Testis (tissue), 3 donors: Measurements from ENCODE around the gene ANO9. TPM values are rescaled to one million over a fixed set of nuclear protein-coding genes. Genes with fewer than 3 reads are reported as not detected.
"Not testable (repeated sequence)": the region's sequence is repeated elsewhere in the genome, so short reads cannot be mapped to it uniquely, and the experiment has no call there.

Experiments
- DNase-seq: peaks from one replicate; pipeline ENCODE4 v3.0.0-alpha.2; 2019
- H3K27ac ChIP-seq, 2 donors: fragments of 200-600 bp; sonication (generic); one replicate each; pipeline ENCODE4 v1.5.1; 2019
- H3K27me3 ChIP-seq: fragments of 200-600 bp; sonication (generic); one replicate; pipeline ENCODE4 v1.5.1; 2019
- H3K36me3 ChIP-seq: fragments of 200-600 bp; sonication (generic); one replicate; pipeline ENCODE4 v1.5.1; 2017; ENCODE audit warnings: low read depth; ENCODE audit errors: missing control alignments
- H3K4me1 ChIP-seq: fragments of 200-600 bp; sonication (generic); one replicate; pipeline ENCODE4 v1.5.1; 2019
- H3K4me3 ChIP-seq, 2 donors: fragments of 200-600 bp; sonication (generic); one replicate each; pipeline ENCODE4 v1.5.1; 2017 to 2019
- H3K9me3 ChIP-seq: fragments of 200-600 bp; sonication (generic); one replicate; pipeline ENCODE4 v1.5.1; 2017
- CTCF ChIP-seq, 3 experiments: fragments of 450-650 bp in 2 of 3; fragments of 200-600 bp in 1 of 3; sonication (generic) in 1 of 3; IDR thresholded peaks; one replicate each; pipeline ENCODE4 v1.5.1; 2016 to 2019; ENCODE audit warnings: antibody characterized with exemption in 3 of 3, mild to moderate bottlenecking in 2 of 3, moderate library complexity in 1 of 3
- POLR2A ChIP-seq: fragments of 450-650 bp; IDR thresholded peaks from one replicate; pipeline ENCODE4 v1.6.1; 2017; ENCODE audit warnings: antibody characterized with exemption, mild to moderate bottlenecking, moderate library complexity
- WGBS, 2 donors: methylation state at CpG; one replicate each; pipeline ENCODE4 v1.1.5; 2018; 5-methylcytosine and 5-hydroxymethylcytosine counted together
- intact Hi-C: fragments of 100-400 bp; cut with DNase I; formaldehyde crosslinking; loops from one replicate; pipeline ENCODE4 v1.15.1; 2023; ENCODE audit warnings: low total_unique reads
- polyA plus RNA-seq: library from polyadenylated mRNA; stranded (reverse); fragments of 350-450 nt; fragmentation: Illumina TruSeq; extraction: RNeasy Lipid Tissue Mini Kit (QIAGEN cat#74804); gene quantifications from one replicate; pipeline ENCODE4 v1.2.3, GENCODE V29; 2014; ENCODE audit warnings: low read depth, low replicate concordance; ENCODE audit not compliant: insufficient read depth
- total RNA-seq, 2 donors: library from RNA; depleted of rRNA; stranded (reverse); fragments of >200 nt; gene quantifications; one replicate each; pipeline ENCODE4 v1.2.3, GENCODE V29; 2016

ANO9 gene
- total and polyA plus RNA-seq, 3 donors from 2014 or later, result 1.6 to 2.9 (median 1.9) TPM

DNA sequence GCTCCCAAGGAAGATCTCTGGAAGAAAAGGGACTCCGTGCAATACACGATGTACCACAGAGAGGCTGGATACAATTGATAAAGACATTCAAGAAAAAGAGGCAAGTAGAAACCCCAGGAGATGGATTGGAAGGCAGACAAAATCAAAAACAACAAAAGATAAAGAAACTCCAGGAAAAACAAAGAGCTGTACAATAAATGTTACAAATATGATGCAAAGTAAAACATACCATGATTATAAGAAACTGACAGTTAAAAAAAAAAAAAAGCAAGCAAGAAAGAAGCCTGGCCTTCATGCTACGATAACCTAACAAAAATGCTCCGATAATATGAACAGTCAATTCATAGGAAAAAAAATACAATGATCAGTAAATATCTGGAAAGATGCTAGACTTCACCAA, 16.5 kb downstream of the ANO9 start:
- H3K9me3 ChIP-seq, result no peaks in the 10 kb centered on the region
- no peak for DNase-seq
- intact Hi-C loops, result no loop called here
- H3K27ac ChIP-seq, result no peak overlapping the region
- H3K4me3 ChIP-seq, result no peak overlapping the region
- no peaks in the 10 kb centered on the region for H3K27me3 ChIP-seq
- no peaks in the 10 kb centered on the region for H3K36me3 ChIP-seq
- 38 to 60% methylated on average over 4 of the region's 4 CpGs for WGBS, 2 donors
- TF ChIP-seq CTCF (IDR thresholded peaks at IDR 0.05) (no peak), POLR2A (no peak)
- no peaks in the 10 kb centered on the region for H3K4me1 ChIP-seq

DNA sequence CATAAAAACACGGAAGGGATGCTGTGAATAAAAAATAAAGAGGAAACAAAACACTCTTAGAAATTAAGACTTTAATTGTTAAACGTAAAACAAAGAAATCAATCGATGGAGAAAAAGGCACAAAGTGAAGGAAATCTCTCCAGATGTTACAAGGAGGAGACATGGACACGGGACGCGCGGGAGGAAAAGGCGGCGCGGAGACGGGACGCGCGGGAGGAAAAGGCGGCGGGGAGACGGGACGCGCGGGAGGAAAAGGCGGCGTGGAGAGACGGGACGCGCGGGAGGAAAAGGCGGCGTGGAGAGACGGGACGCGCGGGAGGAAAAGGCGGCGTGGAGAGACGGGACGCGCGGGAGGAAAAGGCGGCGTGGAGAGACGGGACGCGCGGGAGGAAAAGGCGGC, 17.0 kb downstream of the ANO9 start:
- DNase-seq, H3K4me1 ChIP-seq, intact Hi-C loops, H3K9me3 ChIP-seq, H3K4me3 ChIP-seq, H3K27ac ChIP-seq, H3K27me3 ChIP-seq, H3K36me3 ChIP-seq: not testable (repeated sequence)
- WGBS, 2 donors, result 16 to 17% methylated on average over 28 to 34 of the region's 45 CpGs

DNA sequence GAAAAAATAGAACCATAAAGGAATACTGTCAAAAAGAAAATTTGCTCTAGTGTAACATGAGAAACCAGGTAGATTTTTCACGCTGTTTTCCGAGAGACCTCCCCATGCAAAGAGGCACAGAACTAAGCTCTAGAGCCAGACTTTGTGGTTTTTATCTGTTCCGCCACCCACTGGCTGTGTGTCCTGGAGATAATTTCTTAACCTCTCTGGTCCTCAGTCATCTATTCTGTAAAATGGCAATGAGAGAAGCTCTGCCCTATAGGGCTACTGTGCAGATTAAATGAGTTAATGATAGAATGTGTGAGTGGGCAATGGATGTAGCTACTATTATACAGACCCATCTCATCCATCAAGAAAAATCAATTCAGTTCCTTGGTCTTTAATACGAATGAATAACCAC, 17.6 kb downstream of the ANO9 start:
- intact Hi-C loops, result no loop called here
- no peaks in the 10 kb centered on the region for H3K27me3 ChIP-seq
- no peaks in the 10 kb centered on the region for H3K9me3 ChIP-seq
- no peaks in the 10 kb centered on the region for H3K4me1 ChIP-seq
- TF ChIP-seq POLR2A (no peak), CTCF (IDR thresholded peaks at IDR 0.05) (no peak)
- H3K27ac ChIP-seq, result no peak overlapping the region
- no peak for DNase-seq
- H3K4me3 ChIP-seq, result no peak overlapping the region
- H3K36me3 ChIP-seq, result no peaks in the 10 kb centered on the region
- WGBS, 2 donors, result 75 to 79% methylated on average over 4 of the region's 4 CpGs

DNA sequence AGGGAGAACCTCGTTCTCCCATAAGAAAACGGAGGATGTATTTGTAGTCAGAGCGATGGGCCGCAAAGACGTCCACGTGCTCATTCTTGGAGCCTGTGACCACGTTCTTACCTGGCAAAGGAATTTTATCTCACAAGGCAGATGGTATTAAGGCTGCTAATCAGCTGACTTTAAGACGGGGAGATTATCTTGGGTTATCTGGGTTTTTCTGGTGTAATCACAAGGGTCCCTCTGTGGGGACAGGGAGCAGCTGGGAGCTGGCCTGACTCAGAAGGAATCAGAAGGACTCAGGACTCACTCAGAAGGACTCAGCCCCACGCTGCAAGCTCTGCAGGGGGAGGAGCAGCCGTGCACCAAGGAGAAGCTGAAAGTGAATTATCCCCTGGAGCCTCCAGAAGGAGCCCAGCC, 19.6 kb downstream of the ANO9 start:
- WGBS, 2 donors, result 71 to 76% methylated on average over 10 of the region's 10 CpGs

GRCh38 chr11:420911-421321, 20.9 kb downstream of the ANO9 start:
- no peaks in the 10 kb centered on the region for H3K36me3 ChIP-seq
- no peaks in the 10 kb centered on the region for H3K9me3 ChIP-seq
- no peak overlapping the region for H3K27ac ChIP-seq
- DNase-seq, result no peak
- TF ChIP-seq CTCF (IDR thresholded peaks at IDR 0.05) (no peak), POLR2A (no peak)
- intact Hi-C loops, result no loop called here
- peak overlapping the region in 1 of 2 donors; percentile 32 for H3K4me3 ChIP-seq
- WGBS, 2 donors, result 47 to 69% methylated on average over 11 to 12 of the region's 21 CpGs
- H3K27me3 ChIP-seq, result no peaks in the 10 kb centered on the region
- no peaks in the 10 kb centered on the region for H3K4me1 ChIP-seq

More for the DNA sequence above, 19.6 kb downstream of the ANO9 start:
- Histone ChIP-seq H3K4me1 (no peaks in the 10 kb centered on the region), H3K4me3 (no peak overlapping the region), H3K27me3 (no peaks in the 10 kb centered on the region), H3K27ac (no peak overlapping the region), H3K36me3 (no peaks in the 10 kb centered on the region), H3K9me3 (no peaks in the 10 kb centered on the region)
- TF ChIP-seq CTCF (IDR thresholded peaks at IDR 0.05) (no peak), POLR2A (no peak)
- DNase-seq, result no peak
- intact Hi-C loops, result no loop called here
